Neural crest cell (in vitro differentiated cells): Measurements from ENCODE around the gene FAM216A. TPM values are rescaled to one million over a fixed set of nuclear protein-coding genes. Genes with fewer than 3 reads are reported as not detected.
"Not testable (repeated sequence)": the region's sequence is repeated elsewhere in the genome, so short reads cannot be mapped to it uniquely, and the experiment has no call there.

Experiments used
- DNase-seq: peaks from one replicate; pipeline ENCODE4 v3.0.0; 2021; ENCODE audit warnings: low read depth, mixed read lengths, low spot score
- H3K27ac Mint-ChIP-seq: one replicate; pipeline ENCODE4 v1.8.0; 2021; ENCODE audit warnings: mild to moderate bottlenecking, mixed read lengths; ENCODE audit not compliant: unreplicated experiment
- H3K27me3 Mint-ChIP-seq: 2 replicates; pipeline ENCODE4 v1.8.0; 2021; ENCODE audit warnings: low read depth, mild to moderate bottlenecking, mixed read lengths
- H3K36me3 Mint-ChIP-seq: 2 replicates; pipeline ENCODE4 v1.8.0; 2021; ENCODE audit warnings: low read depth, mild to moderate bottlenecking, mixed read lengths
- H3K4me1 Mint-ChIP-seq: 2 replicates; pipeline ENCODE4 v1.8.0; 2021; ENCODE audit warnings: mixed read lengths
- H3K4me3 Mint-ChIP-seq: one replicate; pipeline ENCODE4 v1.8.0; 2021; ENCODE audit warnings: mild to moderate bottlenecking, mixed read lengths
- H3K9me3 Mint-ChIP-seq: 2 replicates; pipeline ENCODE4 v1.8.0; 2021; ENCODE audit warnings: mixed read lengths
- CTCF ChIP-seq: fragments of 200-600 bp; sonication (generic); conservative IDR thresholded peaks from 2 replicates; pipeline ENCODE4 v1.5.0; 2021; ENCODE audit warnings: antibody characterized with exemption, mild to moderate bottlenecking
- total RNA-seq: library from RNA; stranded (reverse); gene quantifications from 2 replicates; pipeline ENCODE4 v1.2.1, GENCODE V29; 2021

Gene FAM216A
- total RNA-seq, 1 donor from 2014 or later: 20.8 TPM

GRCh38 chr12:110451263-110451662 lies 17.4 kb upstream of the FAM216A start:
- peaks cover 2% of the 10 kb centered on the region for H3K36me3 Mint-ChIP-seq
- TF ChIP-seq CTCF: no peak
- no peaks in the 10 kb centered on the region for H3K27me3 Mint-ChIP-seq
- peaks cover 24% of the 10 kb centered on the region for H3K4me1 Mint-ChIP-seq
- no peak overlapping the region for H3K27ac Mint-ChIP-seq
- DNase-seq: no peak
- peak overlapping the region; percentile 77 for H3K4me3 Mint-ChIP-seq
- no peaks in the 10 kb centered on the region for H3K9me3 Mint-ChIP-seq

GRCh38 chr12:110453569-110454296 lies 14.9 kb upstream of the FAM216A start:
- Mint-ChIP-seq H3K9me3 (no peaks in the 10 kb centered on the region), H3K4me1 (peaks cover 19% of the 10 kb centered on the region), H3K36me3 (peaks cover 3% of the 10 kb centered on the region), H3K27ac (no peak overlapping the region), H3K4me3 (no peak overlapping the region), H3K27me3 (no peaks in the 10 kb centered on the region)
- no peak for TF ChIP-seq CTCF
- no peak for DNase-seq

- H3K36me3 Mint-ChIP-seq: peaks cover 11% of the 10 kb centered on the region
These were observed 9.9 kb upstream of the FAM216A start for GRCh38 chr12:110458756-110459155.

GRCh38 chr12:110461189-110461588 lies 7.5 kb upstream of the FAM216A start:
- not testable (repeated sequence) for H3K4me3 Mint-ChIP-seq, H3K27ac Mint-ChIP-seq, DNase-seq, H3K4me1 Mint-ChIP-seq, H3K27me3 Mint-ChIP-seq, H3K9me3 Mint-ChIP-seq
- H3K36me3 Mint-ChIP-seq: peaks cover 13% of the 10 kb centered on the region

More at GRCh38 chr12:110458756-110459155, 9.9 kb upstream of the FAM216A start:
- no peak for TF ChIP-seq CTCF
- Mint-ChIP-seq H3K27me3 (no peaks in the 10 kb centered on the region), H3K4me3 (no peak overlapping the region), H3K27ac (peak overlapping the region; percentile 54), H3K4me1 (peaks cover 9% of the 10 kb centered on the region), H3K9me3 (no peaks in the 10 kb centered on the region)
- DNase-seq: no peak

GRCh38 chr12:110465024-110465423 lies 3.6 kb upstream of the FAM216A start:
- Mint-ChIP-seq H3K4me3 (peak overlapping the region; percentile 2), H3K9me3 (no peaks in the 10 kb centered on the region), H3K36me3 (peaks cover 6% of the 10 kb centered on the region), H3K4me1 (peaks cover 25% of the 10 kb centered on the region), H3K27me3 (no peaks in the 10 kb centered on the region), H3K27ac (no peak overlapping the region)
- TF ChIP-seq CTCF: no peak
- no peak for DNase-seq

- H3K36me3 Mint-ChIP-seq, H3K27ac Mint-ChIP-seq, H3K27me3 Mint-ChIP-seq, DNase-seq, H3K9me3 Mint-ChIP-seq: not testable (repeated sequence)
- H3K4me1 Mint-ChIP-seq: peaks cover 28% of the 10 kb centered on the region
- H3K4me3 Mint-ChIP-seq: peak overlapping the region; percentile 97
These were observed 2.9 kb upstream of the FAM216A start for GRCh38 chr12:110465765-110466164.
